Nucleus accumbens (tissue), 56 donors: ENCODE data around the gene SSRP1.
"Not testable (repeated sequence)": the region's sequence is repeated elsewhere in the genome, so short reads cannot be mapped to it uniquely, and the experiment has no call there.

Source experiments
- DNase-seq, 56 donors: peaks; one replicate each; lab custom pipeline; 2025; lab: John Stamatoyannopoulos, UW

Gene SSRP1

DNA sequence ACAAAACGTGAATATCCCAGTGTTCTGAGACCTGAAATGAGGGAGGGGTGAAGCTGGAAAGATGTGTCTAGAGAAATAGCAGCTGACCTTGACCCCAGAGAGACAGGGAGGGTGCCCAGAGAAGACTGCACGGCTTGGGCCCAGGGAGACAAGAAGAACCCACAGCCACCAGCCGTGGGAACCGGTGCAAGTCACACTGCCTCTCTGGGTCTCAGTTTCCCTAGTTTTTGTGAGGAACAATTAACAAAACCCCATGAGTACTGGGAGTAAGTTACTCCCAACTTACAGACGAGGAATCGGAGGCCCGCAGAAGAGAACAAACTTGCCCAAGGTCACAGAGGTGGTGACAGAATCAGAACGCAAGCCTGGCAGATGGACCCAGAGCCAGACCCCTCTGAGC, 30.2 kb downstream of the SSRP1 start:
- no peak for DNase-seq

DNA sequence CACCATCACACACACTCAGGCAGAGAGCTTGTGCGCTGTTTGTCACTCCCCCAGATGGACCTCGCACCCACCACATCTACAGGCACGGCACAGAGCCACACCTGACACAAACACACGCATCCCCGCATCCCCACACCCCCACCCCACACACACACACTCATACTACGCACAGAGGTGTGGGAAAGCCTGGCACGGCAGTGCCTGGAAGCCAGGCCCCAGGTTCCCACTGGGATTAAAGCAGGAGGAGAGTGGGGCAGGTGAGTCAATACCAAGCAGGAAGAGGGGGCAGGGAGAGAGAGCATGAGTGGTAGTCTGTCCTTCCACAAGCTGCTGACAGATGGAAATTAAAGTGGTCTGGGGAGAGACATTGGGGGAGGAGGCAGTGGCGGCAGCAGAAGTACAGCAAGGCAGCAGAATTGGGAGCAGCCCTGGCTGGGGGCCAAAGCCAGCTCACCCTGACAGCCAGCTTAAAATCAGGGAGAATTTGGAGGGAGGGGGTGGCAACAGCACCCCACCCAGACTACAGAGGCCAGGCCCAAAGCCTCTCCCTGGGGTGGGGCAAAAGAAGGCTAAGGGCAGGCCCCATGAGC, 31.6 kb downstream of the SSRP1 start:
- peak in 2 of 56 donors; percentile 17 for DNase-seq

DNA sequence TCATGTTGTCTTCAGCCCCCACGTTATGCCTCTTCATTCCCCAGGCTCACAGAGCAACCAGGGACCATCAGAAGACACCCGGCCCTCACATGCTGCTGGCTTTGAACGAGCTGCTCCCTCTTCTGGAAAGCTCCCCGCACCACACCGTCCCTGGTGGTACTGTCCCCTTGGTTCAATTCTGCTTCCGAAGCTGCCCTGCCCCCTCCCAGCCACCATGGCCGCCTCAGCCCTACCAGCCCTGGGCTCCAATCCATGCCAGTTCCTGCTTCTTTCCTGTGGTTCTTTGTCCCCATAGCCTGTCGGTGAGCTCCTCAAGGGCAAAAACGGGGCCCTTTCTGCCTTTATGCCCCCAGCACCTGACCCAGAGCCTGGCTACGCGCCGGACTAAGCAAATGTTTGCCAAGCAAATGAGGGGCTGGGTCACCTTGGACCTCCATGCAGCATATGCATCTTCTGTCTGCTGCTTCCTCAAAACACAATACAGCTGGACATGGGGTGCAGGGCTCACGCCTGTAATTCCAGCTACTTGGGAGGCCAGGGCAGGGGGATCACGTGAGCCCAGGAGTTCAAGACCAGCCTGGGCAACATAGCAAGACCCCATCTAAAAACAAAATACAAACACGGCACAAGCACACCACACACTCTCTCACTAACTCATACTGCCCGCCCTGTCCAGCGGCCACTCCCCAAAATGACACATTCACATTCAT, 32.3 kb downstream of the SSRP1 start:
- DNase-seq: no peak

DNA sequence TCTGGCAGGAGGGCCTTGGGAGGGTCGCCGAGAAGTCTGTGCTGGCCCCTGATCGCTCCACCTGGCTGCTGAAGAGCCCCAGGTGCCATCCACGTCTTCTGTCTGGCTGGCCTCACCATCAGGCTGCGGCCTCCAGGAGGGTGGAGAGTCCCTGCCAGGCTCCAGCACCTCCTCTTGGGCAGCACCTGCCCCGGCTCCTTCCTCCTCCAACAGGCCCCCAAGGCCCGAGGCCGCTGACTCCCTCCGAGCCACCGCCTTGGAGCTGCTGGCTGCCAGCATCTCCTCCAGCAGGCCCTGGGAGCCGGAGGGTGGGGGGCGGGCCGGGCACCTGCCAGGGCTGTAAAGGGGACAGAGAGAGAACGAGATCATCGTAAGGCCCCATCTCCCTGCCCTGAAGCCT, 33.2 kb downstream of the SSRP1 start:
- no peak for DNase-seq

DNA sequence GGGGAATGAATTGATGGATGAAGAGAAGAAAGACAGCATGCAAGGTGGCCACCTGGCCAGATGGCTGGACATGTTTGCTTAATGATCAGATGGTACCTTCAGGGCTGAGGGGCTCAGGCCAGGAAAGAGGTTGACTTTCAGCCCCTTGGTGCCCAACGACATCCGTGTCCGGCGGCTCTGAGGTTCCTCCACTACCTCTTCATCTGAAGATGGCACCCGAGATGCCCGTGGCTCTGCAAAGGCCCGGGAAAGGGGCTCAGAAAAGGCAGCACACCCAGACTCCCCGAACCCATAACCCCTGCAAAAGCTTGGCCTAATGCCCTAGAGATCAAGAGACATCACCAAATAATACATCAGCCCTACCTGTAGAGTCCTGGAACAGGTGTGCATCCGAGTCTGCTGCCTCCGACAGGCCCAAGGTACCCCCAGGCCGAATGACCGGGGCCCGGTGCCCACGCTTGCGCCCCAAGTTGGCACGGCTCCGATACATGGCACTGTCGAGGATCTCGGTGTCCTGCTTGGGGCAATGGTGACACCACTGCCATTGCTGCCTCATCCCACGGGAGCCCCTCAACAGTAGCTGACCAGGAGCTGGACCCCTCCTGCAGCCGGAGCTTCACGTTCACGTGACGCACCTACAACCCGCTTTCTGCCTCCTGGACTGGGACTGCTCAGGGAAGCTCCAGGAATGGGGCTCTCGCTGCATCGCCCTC, 33.8 kb downstream of the SSRP1 start:
- no peak for DNase-seq

DNA sequence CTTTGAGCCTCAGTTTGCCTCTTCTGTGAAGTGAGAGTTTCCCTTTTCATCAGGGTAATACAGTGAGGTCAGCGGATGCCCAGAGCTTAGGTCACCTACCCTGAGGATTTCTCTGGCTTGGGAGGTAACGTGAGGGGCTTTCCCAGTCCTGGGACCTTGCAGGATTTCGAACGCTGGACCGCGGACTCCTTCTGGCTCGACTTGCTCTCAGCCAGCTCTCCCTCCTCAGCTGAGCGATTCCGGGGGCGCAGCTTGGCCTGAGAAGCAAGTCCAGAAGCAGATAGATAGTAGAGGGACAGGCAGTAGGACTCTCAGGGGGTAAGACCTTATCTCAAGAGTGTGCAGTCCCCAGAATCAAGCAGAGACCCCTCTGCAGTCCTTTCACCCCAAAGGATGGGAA, 34.9 kb downstream of the SSRP1 start:
- no peak for DNase-seq

DNA sequence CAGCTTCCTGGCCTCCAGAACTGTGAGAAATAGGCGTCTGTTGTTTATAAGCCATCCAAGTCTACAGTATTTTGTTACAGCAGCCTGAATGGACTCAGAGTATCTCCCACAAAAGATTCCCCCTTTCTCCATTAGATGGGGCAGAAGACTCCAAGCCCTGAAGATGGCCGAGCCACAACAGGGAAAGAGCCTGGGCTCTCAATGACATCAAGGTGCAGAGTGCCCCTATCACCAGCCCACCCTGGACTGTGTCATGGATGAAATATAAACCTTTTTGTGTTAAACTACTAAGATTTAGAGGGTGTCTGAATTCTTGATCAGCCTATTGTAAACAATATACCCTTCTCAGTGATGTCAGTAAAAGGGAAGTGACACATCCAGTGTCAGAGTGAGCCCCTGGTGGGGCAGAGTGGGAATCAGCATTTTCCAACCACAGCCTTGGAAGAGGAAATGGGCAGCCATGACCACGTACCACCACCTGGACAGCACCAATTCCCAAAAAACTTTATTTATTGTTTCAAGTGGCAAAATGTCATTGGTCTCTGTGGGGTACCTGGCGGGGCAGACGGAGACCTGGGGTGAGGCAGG, 36.4 kb downstream of the SSRP1 start:
- DNase-seq: no peak

DNA sequence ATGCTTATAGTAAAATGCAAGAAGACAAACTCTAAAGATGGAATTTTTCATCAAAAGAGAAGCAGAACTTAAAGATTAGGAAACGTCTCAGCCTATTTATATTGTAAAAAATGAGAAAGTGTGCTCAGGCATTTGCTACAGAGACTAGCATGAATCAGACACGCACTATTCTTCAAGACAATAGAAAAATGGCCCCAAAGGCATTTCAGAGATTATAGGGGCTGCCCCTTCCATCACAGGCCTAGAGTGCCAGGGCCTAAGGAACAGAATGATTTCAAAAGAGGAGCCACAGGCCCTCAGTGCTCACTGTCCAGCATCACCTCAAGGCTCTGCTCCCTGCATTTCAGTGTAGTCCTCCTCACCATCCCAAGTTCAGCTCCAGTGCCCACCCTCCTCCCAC, 38.5 kb downstream of the SSRP1 start:
- no peak for DNase-seq

DNA sequence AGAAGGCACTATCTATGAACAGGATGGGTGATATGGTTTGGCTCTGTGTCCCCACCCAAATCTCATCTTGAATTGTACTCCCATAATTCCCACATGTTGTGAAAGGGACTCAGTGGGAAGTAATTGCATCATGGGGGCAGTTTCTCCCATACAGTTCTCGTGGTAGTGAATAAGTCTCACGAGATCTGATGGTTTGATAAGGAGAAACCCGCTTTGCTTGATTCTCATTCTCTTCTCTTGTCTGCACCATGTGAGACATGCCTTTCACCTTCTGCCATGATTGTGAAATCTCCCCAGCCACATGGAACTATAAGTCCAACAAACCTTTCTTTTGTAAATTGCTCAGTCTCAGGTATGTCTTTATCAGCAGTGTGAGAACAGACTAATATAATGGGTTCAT, 39.5 kb downstream of the SSRP1 start:
- DNase-seq: not testable (repeated sequence)

DNA sequence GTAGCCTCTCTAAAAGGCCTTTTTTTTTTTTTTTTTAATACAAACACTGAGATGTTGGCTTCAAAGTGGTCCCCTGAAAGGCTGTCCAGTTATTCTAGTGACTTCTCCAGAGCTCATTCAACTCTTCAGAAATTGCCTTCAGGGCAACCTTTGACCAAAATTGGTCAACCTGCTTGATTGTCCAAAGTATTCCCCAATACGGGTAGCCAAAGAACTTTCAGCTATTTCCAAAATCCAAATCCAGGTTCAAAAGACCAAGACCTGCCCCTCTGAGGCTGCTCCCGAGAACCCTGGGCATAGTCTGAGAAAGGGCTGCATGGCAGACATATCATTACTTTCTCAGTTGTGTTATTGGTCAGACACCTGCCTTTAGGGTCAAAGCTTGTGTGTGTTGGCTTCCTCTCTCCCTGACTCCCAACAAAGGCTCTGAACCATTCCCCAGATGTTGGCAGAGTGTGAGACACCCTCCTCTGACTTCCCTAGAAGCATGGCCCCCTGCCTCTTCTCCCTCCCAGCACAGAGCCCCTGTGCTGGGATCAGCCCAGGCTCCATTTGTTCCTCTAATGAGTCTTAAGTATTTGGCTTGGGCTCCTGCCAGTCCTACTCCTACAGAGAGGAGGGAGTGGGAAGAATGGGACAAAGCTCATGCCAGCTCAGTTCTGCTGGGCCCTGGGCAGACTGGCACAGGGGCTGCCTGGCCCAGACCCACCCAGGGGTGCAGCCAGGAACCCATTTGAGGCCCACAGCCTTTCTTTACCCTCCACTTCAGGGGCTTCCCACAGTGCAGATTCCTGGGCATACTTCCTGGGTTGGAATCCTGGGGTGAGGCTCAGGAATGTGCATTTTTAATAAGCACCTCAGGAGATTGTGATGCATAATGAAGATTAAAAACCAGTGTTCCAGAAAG, 41.2 kb downstream of the SSRP1 start:
- peak in 11 of 56 donors; percentile 8 to 48 (median 22) for DNase-seq

DNA sequence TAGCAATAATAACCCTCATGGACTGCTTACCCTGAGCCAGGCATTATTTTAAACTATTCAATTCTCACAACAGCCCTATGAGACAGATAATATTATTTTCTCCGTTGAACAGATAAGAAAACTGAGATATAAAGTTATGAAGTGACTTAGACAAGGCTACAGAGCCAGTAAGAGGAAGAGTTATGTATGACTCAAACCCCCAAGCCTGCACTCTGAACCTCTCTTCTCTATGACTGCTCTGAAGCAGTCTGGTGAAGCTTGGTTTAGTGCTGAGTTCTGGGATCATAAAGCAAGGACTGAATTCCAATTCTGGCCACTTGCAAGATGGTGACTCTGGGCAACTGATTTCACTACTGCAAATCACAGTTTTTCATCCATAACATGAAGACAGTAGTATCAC, 45.4 kb downstream of the SSRP1 start:
- no peak for DNase-seq

DNA sequence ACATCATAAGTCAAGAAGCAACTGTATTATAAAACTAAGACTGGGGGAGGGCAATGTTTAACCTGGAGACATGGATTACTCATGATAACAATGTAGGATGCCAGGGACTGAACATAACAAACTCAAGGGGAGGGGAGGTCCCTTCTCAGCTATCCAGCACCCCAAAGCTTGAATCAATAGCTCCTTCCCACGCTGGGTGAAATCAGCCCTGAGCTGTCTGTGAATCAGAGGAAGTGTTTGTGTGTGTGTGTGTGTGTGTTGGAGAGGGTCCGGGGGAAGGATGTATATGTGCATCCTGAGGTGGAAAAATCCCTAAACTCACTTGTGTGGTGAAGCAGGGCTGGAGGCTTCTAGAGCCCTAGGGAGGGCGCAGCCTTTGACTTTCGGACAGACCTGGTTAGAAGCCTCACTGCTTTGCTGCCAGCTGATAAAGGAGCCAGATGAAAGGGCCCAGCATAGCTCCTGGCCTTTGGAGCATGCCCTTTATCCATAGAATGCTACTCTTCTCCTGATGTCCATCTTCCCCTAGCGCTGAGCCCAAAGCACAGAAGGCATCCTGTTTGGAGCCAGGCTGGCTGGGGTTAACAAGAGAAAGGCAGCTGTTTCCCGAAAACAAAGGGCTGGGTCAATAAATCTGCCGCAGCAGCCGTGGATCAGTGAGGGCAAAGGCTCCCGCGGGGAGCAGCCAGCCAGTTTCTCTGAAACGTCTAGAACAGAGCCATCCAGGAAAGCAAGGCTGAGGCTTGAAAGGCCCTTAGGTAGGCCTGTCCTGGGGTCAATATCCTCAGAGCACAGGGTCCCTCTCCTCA, 46.7 kb downstream of the SSRP1 start:
- no peak for DNase-seq

DNA sequence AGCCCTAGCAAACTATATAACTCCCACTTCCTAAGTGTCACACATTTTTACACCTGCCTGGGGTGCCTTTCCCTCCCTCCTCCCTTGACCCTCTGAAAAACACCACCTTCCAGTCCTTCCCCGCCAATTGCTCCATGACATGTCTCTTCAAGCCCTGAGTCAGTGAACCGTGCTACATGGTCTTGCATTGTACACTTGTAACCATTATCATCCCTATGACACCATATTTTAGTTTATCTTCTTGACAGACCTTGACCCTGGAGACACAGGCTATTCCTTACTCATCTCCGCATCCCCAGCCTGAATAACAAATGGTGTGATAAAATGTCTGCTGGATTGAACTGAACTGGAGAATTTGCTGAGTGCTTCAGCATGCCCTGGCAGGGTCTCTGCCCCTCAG, 47.8 kb downstream of the SSRP1 start:
- DNase-seq: no peak

DNA sequence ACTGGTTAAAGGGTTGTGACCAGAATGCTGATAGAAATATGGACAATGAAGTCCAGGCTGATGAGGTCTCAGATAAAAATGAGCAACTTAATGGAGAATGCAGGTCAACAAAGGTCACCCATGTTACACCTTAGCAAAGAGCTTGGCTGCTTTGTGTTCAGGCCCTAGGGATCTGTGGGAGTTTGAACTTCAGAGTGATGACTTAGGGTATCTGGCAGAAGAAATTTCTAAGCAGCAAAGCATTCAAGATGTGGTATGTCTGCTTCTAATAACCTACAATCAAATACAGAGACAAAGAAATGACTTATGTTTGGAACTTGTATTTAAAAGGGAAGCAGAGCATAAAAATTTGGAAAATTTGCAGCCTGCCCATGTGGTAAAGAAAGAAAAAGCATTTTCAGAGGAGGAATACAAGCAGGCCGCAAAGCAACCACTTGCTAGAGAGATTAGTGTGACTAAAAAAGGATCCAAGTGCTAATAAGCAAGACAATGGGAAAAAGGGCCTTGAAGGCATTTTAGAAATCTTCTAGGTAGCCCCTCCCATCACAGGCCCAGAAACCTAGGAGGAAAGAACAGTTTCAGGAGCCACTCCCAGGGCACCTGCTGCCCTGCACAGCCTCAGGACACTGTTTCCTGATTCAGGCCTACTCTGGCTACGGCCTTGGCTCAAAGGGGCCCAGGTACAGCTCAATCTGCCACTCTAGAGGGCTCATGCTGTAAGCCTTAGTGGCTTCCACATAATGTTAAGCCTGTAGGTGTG, 52.3 kb downstream of the SSRP1 start:
- DNase-seq: no peak

DNA sequence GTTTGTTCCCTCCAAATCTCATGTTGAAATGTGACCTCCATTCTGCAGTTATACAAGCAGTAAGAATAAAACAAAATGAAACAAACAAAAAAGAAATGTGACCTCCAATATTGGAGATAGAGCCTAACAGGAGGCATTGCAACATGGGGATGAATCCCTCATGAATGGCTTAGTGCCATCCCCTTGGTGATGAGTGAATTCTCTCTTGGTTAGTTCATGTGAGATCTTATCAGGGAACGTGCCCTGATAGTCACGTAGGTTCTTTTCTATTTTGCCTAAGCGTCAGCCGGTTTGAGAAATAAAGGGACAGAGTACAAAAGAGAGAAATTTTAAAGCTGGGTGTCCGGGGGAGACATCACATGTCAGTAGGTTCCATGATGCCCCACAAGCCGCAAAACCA, 54.1 kb downstream of the SSRP1 start:
- DNase-seq: not testable (repeated sequence)

DNA sequence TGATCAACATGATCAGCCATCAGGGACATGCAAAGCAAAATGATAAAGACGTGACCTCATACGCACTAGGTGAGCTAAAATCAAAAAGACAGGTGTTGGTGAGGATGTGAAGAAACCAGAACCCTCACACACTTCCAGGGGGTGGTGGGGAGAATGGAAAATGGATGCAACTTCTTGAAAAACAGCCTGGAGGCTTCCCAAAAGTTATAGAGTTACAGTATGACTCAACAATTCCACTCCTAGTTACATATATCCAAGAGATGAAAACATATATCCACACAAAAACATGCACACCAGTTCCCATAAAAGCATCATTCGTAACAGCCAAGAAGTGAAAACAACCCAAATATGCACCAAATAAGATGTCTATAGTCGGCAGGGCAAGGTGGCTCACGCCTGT, 56.6 kb downstream of the SSRP1 start:
- DNase-seq: no peak

DNA sequence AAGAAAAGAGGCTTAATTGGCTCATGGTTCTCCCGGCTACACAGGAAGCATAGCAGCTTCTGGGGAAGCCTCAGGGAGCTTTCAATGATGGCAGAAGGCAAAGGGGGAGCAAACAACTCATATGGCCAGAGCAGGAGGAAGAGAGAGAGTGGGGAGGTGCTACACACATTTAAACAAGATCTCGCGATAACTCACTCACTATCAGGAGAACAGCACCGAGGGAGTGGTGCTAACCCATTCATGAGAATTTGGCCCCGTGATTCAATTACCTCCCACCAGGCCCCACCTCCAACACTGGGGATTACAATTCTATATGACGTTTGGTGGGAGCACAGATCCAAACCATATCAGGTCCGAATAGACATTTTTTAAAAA, 57.0 kb downstream of the SSRP1 start:
- DNase-seq: no peak

DNA sequence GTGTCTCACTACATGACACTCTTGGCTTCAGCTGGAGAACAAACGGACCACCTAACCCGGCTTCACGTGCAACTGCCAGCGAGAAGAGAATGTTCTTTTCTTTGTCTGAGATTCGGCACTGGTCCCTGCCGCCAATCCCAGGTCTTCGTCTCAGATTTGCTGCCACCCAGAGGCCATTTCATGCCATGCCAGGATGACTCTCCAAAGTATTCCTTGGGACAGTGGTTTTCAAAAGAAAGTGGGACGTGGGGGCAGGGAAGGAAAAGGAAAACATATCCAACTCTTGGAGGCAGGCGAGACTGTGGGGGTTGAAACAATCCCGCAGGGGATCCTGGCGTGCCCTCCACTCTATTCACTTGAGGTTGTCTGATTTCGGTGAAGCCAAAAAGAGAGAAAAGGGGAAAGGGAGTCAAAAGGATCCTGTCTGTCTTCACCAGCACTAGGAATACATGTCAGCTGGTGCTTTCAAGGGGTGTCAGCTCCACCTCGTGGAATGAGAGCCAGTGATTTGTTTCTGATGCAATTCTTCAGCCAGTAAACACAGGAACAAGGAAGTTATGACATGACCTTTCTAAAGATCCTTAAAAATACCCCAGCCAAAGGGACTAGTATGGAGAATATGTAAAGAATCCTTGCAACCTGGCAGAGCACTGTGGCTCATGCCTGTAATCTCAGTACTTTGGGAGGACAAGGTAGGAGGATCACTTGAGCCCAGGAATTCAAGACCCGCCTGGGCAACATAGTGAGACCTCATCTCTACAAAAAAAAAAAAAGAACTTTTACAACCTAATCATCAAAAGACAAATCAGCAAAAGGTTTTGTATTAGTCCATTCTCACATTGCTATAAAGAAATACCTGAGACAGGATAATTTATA, 57.6 kb downstream of the SSRP1 start:
- DNase-seq: peak in 46 of 56 donors; percentile 4 to 76 (median 34)
